Sigmoid colon (tissue), 7 donors: Measurements from ENCODE around the gene B3GAT1. TPM values are rescaled to one million over a fixed set of nuclear protein-coding genes. Genes with fewer than 3 reads are reported as not detected.

Experiments used
- DNase-seq: peaks from one replicate; pipeline ENCODE4 v3.0.0-alpha.2; 2019
- H3K27ac ChIP-seq, 4 donors: fragments of 200-600 bp; sonication (generic); one replicate each; pipeline ENCODE4 v1.5.1; 2016 to 2019; ENCODE audit warnings: mild to moderate bottlenecking in 1 of 4
- H3K27me3 ChIP-seq, 3 donors: fragments of 200-600 bp; sonication (generic); one replicate each; pipeline ENCODE4 v1.5.1; 2019; ENCODE audit warnings: mild to moderate bottlenecking in 1 of 3
- H3K36me3 ChIP-seq, 4 donors: fragments of 200-600 bp; sonication (generic); one replicate each; pipeline ENCODE4 v1.5.1; 2016 to 2019
- H3K4me1 ChIP-seq, 4 donors: fragments of 200-600 bp; sonication (generic); one replicate each; pipeline ENCODE4 v1.5.1; 2017 to 2019
- H3K4me3 ChIP-seq, 4 donors: fragments of 200-600 bp; sonication (generic); one replicate each; pipeline ENCODE4 v1.5.1; 2017 to 2019; ENCODE audit warnings: mild to moderate bottlenecking in 2 of 4, moderate library complexity in 1 of 4
- H3K9me3 ChIP-seq, 4 donors: fragments of 200-600 bp in 3 of 4; sonication (generic) in 3 of 4; one replicate each; pipeline versions ENCODE4 v1.5.1 to v1.6.1; 2013 to 2019
- CTCF ChIP-seq, 4 experiments: fragments of 450-650 bp in 3 of 4; fragments of 200-600 bp in 1 of 4; IDR thresholded peaks; one replicate each; pipeline ENCODE4 v1.5.1; 2016 to 2019; ENCODE audit warnings: antibody characterized with exemption in 4 of 4, mild to moderate bottlenecking in 3 of 4, moderate library complexity in 2 of 4
- EP300 ChIP-seq, 4 donors: sonication (generic); formaldehyde crosslinking; IDR thresholded peaks; one replicate each; pipeline ENCODE4 v1.6.1; 2017; ENCODE audit warnings: antibody characterized with exemption in 4 of 4
- POLR2A ChIP-seq, 2 donors: fragments of 450-650 bp; IDR thresholded peaks; one replicate each; pipeline ENCODE4 v1.6.1; 2016; ENCODE audit warnings: antibody characterized with exemption in 2 of 2, mild to moderate bottlenecking in 2 of 2, moderate library complexity in 2 of 2
- POLR2AphosphoS5 ChIP-seq, 4 donors: sonication (generic); formaldehyde crosslinking; IDR thresholded peaks; one replicate each; pipeline ENCODE4 v1.6.1; 2017; ENCODE audit warnings: antibody characterized with exemption in 4 of 4
- WGBS, 2 donors: extraction: QIAGEN DNeasy Blood & Tissue Kit; methylation state at CpG; one replicate each; pipeline ENCODE4 v1.1.7; 2013; 5-methylcytosine and 5-hydroxymethylcytosine counted together
- intact Hi-C: fragments of 100-400 bp; cut with DNase I; formaldehyde crosslinking; loops from one replicate; pipeline ENCODE4 v1.15.1; 2023
- polyA plus RNA-seq, 3 donors: library from polyadenylated mRNA; stranded (reverse); fragments of 200-250 nt; gene quantifications; one replicate each; pipeline ENCODE4 v1.2.3, GENCODE V29; 2013
- total RNA-seq, 4 donors: library from RNA; depleted of rRNA; stranded (reverse); fragments of >200 nt; gene quantifications; one replicate each; pipeline ENCODE4 v1.1.0, GENCODE V29; 2016
- donor health status: healthy with polysubstance abuse.
- donor health status: Bipolar disorder and iron deficiency.
- donor health status: healthy.

The B3GAT1 gene
- total and polyA plus RNA-seq, 7 donors = 0.16 to 0.63 (median 0.27) TPM; not detected in 3

GRCh38 chr11:134355656-134356055 is 56.4 kb downstream of the B3GAT1 start:
- Histone ChIP-seq H3K27me3 (no peaks in the 10 kb centered on the region), H3K9me3 (no peaks in the 10 kb centered on the region), H3K27ac (peak overlapping the region in 3 of 4 donors; percentile 71 to 80 (median 73)), H3K36me3 (peaks cover 0 to 44% (median 6%) of the 10 kb centered on the region in 4 donors), H3K4me1 (peaks cover 3 to 43% (median 8%) of the 10 kb centered on the region in 4 donors), H3K4me3 (no peak overlapping the region)
- intact Hi-C loops = no loop called here
- peak; percentile 64 for DNase-seq
- TF ChIP-seq POLR2AphosphoS5 (IDR thresholded peaks at IDR 0.05) (peak; percentile 67 to 95 (median 78)), POLR2A (IDR thresholded peaks at IDR 0.05) (no peak), EP300 (IDR thresholded peaks at IDR 0.05) (peak in 3 of 4 donors; percentile 59 to 97 (median 75))
- WGBS, 2 donors = 85 to 92% methylated on average over 5 of the region's 5 CpGs

- intact Hi-C loops = no loop called here
- no peak for TF ChIP-seq EP300 (IDR thresholded peaks at IDR 0.05)
- no peak for TF ChIP-seq CTCF (IDR thresholded peaks at IDR 0.05)
- peak in 2 of 4 donors; percentile 2 to 9 for TF ChIP-seq POLR2AphosphoS5 (IDR thresholded peaks at IDR 0.05)
- no peaks in the 10 kb centered on the region for H3K27me3 ChIP-seq
- DNase-seq = no peak
- H3K27ac ChIP-seq = peak overlapping the region in 3 of 4 donors; percentile 71 to 80 (median 73)
- 70 to 84% methylated on average over 2 of the region's 2 CpGs for WGBS, 2 donors
- H3K36me3 ChIP-seq = peaks cover 0 to 49% (median 6%) of the 10 kb centered on the region in 4 donors
- H3K4me1 ChIP-seq = peaks cover 3 to 38% (median 8%) of the 10 kb centered on the region in 4 donors
- no peak overlapping the region for H3K4me3 ChIP-seq
- H3K9me3 ChIP-seq = no peaks in the 10 kb centered on the region
Observed at GRCh38 chr11:134355136-134355535, 56.9 kb downstream of the B3GAT1 start.

GRCh38 chr11:134352111-134352510 is 59.9 kb downstream of the B3GAT1 start:
- Histone ChIP-seq H3K27ac (no peak overlapping the region), H3K27me3 (no peaks in the 10 kb centered on the region), H3K36me3 (peaks cover 0 to 39% (median 2%) of the 10 kb centered on the region in 4 donors), H3K4me1 (peaks cover 3 to 30% (median 8%) of the 10 kb centered on the region in 4 donors), H3K4me3 (no peak overlapping the region), H3K9me3 (no peaks in the 10 kb centered on the region)
- TF ChIP-seq CTCF (IDR thresholded peaks at IDR 0.05) (no peak), POLR2AphosphoS5 (IDR thresholded peaks at IDR 0.05) (no peak), EP300 (IDR thresholded peaks at IDR 0.05) (no peak), POLR2A (IDR thresholded peaks at IDR 0.05) (no peak)
- DNase-seq = no peak
- intact Hi-C loops = no loop called here
- WGBS, 2 donors = 91 to 93% methylated on average over 2 of the region's 2 CpGs

- 94 to 95% methylated on average over 9 of the region's 9 CpGs for WGBS, 2 donors
Observed at GRCh38 chr11:134350381-134350780, 61.7 kb downstream of the B3GAT1 start.

More at GRCh38 chr11:134350381-134350780, 61.7 kb downstream of the B3GAT1 start:
- no peak for TF ChIP-seq POLR2A (IDR thresholded peaks at IDR 0.05)
- no peak for TF ChIP-seq POLR2AphosphoS5 (IDR thresholded peaks at IDR 0.05)
- TF ChIP-seq CTCF (IDR thresholded peaks at IDR 0.05) = no peak
- TF ChIP-seq EP300 (IDR thresholded peaks at IDR 0.05) = no peak
- Histone ChIP-seq H3K27me3 (no peaks in the 10 kb centered on the region), H3K27ac (no peak overlapping the region), H3K9me3 (no peaks in the 10 kb centered on the region), H3K4me1 (peaks cover 0 to 13% (median 3%) of the 10 kb centered on the region in 4 donors), H3K36me3 (peaks cover 0 to 32% (median 0%) of the 10 kb centered on the region in 4 donors), H3K4me3 (no peak overlapping the region)
- intact Hi-C loops = no loop called here
- DNase-seq = no peak
